GM23338 (cell line): Measurements from ENCODE around the gene SHISA6. TPM values are rescaled to one million over a fixed set of nuclear protein-coding genes. Genes with fewer than 3 reads are reported as not detected.

Experiments
- ATAC-seq: fragments of 200-7000 bp; cut with Tn5 transposase; 3 replicates; pipeline ENCODE4 v1.9.1; 2020
- DNase-seq: peaks from one replicate; pipeline ENCODE4 v3.0.0-alpha.2; 2015; ENCODE audit warnings: low spot score
- H2AFZ ChIP-seq: fragments of 200-600 bp; sonication (generic); 2 replicates; pipeline ENCODE4 v1.8.0; 2016; ENCODE audit warnings: antibody characterized with exemption, mild to moderate bottlenecking, moderate library complexity
- H3F3A ChIP-seq: fragments of 200-600 bp; sonication (generic); replicated peaks from 2 replicates; pipeline ENCODE4 v1.8.0; 2017; ENCODE audit warnings: antibody characterized with exemption, mixed run types, low read depth
- H3K27ac ChIP-seq: fragments of 200-600 bp; sonication (generic); 2 replicates; pipeline ENCODE4 v1.6.1; 2016; ENCODE audit warnings: low read depth
- H3K27me3 ChIP-seq: fragments of 200-600 bp; sonication (generic); 2 replicates; pipeline ENCODE4 v1.8.0; 2016; ENCODE audit warnings: mild to moderate bottlenecking, mixed run types, moderate library complexity; ENCODE audit not compliant: insufficient read depth
- H3K36me3 ChIP-seq: fragments of 200-600 bp; sonication (generic); 2 replicates; pipeline ENCODE4 v1.8.0; 2016; ENCODE audit warnings: mild to moderate bottlenecking; ENCODE audit not compliant: insufficient read depth
- H3K4me1 ChIP-seq: fragments of 200-600 bp; sonication (generic); 2 replicates; pipeline ENCODE4 v1.8.0; 2016; ENCODE audit warnings: mild to moderate bottlenecking, moderate library complexity; ENCODE audit not compliant: insufficient read depth
- H3K4me2 ChIP-seq: fragments of 200-600 bp; sonication (generic); 2 replicates; pipeline ENCODE4 v1.7.1; 2017; ENCODE audit warnings: mixed run types
- H3K4me3 ChIP-seq: fragments of 200-600 bp; sonication (generic); 2 replicates; pipeline ENCODE4 v1.6.1; 2016; ENCODE audit warnings: mixed run types
- H3K79me2 ChIP-seq: fragments of 200-600 bp; sonication (generic); replicated peaks from 2 replicates; pipeline ENCODE4 v1.8.0; 2017; ENCODE audit warnings: mild to moderate bottlenecking; ENCODE audit not compliant: insufficient read depth
- H3K9me2 ChIP-seq: fragments of 200-600 bp; sonication (generic); 2 replicates; pipeline ENCODE4 v1.8.0; 2017; ENCODE audit not compliant: insufficient read depth
- H4K20me1 ChIP-seq: fragments of 200-600 bp; sonication (generic); replicated peaks from 2 replicates; pipeline ENCODE4 v1.8.0; 2017; ENCODE audit warnings: mild to moderate bottlenecking; ENCODE audit not compliant: insufficient read depth
- H3K27ac Mint-ChIP-seq: 2 replicates; pipeline ENCODE4 v1.8.0; 2020; ENCODE audit warnings: inconsistent platforms, mild to moderate bottlenecking, moderate library complexity, mixed read lengths
- H3K27me3 Mint-ChIP-seq: 3 replicates; pipeline ENCODE4 v1.8.0; 2022; ENCODE audit warnings: low read depth, mild to moderate bottlenecking, moderate library complexity, mixed read lengths, inconsistent platforms; ENCODE audit not compliant: insufficient read depth, poor library complexity
- H3K36me3 Mint-ChIP-seq: 3 replicates; pipeline ENCODE4 v1.8.0; 2021; ENCODE audit warnings: low read depth, mild to moderate bottlenecking, inconsistent platforms, moderate library complexity, mixed read lengths
- H3K4me1 Mint-ChIP-seq: 3 replicates; pipeline ENCODE4 v1.8.0; 2020; ENCODE audit warnings: mild to moderate bottlenecking, inconsistent platforms, mixed read lengths
- H3K4me3 Mint-ChIP-seq: 3 replicates; pipeline ENCODE4 v1.8.0; 2021; ENCODE audit warnings: moderate library complexity, mild to moderate bottlenecking, inconsistent platforms, mixed read lengths
- H3K9me3 Mint-ChIP-seq: 3 replicates; pipeline ENCODE4 v1.8.0; 2020; ENCODE audit warnings: moderate library complexity, mild to moderate bottlenecking, inconsistent platforms, mixed read lengths
- CREB1 ChIP-seq: fragments of 250-450 bp; sonication (Bioruptor Pico); IDR thresholded peaks from 2 replicates; pipeline ENCODE4 v1.5.0; 2020; ENCODE audit warnings: low read depth, mild to moderate bottlenecking, moderate library complexity
- JUNB ChIP-seq: IDR thresholded peaks from one replicate; pipeline ENCODE4 v1.6.1; 2016; ENCODE audit warnings: antibody characterized with exemption; ENCODE audit not compliant: unreplicated experiment
- NANOG ChIP-seq: IDR thresholded peaks from 2 replicates; pipeline ENCODE4 v1.6.1; 2016; ENCODE audit warnings: antibody characterized with exemption, borderline replicate concordance
- POLR2AphosphoS5 ChIP-seq: IDR thresholded peaks from 2 replicates; pipeline ENCODE4 v1.6.1; 2016; ENCODE audit warnings: antibody characterized with exemption, low read depth
- STAT1 ChIP-seq: IDR thresholded peaks from one replicate; pipeline ENCODE4 v1.6.1; 2016; ENCODE audit warnings: antibody characterized with exemption; ENCODE audit not compliant: unreplicated experiment
- ZNF114 ChIP-seq: fragments of 250-450 bp; sonication (Bioruptor Pico); IDR thresholded peaks from 2 replicates; pipeline ENCODE4 v1.5.0; 2020; ENCODE audit warnings: mild to moderate bottlenecking, moderate library complexity
- polyA plus RNA-seq: library from polyadenylated mRNA; unstranded; fragments of >200 nt; fragmentation: Nextera tagmentation; extraction: Ambion mirVana; gene quantifications from 2 replicates; pipeline ENCODE4 v1.2.1, GENCODE V29; 2016
- total RNA-seq: library from RNA; depleted of rRNA; stranded (reverse); fragments of >200 nt; shearing (Covaris generic); gene quantifications from 2 replicates; pipeline ENCODE4 v1.2.3, GENCODE V29; 2014
- TF ChIP-seq, protein P1 (sequence below): IDR thresholded peaks from 2 replicates; pipeline ENCODE4 v1.6.1; 2016; ENCODE audit warnings: antibody characterized with exemption
- TF ChIP-seq, protein P2 (sequence below), 2 experiments: fragments of 200-600 bp in 1 of 2; sonication (generic) in 1 of 2; conservative IDR thresholded peaks; 2 replicates each; pipeline versions ENCODE4 v1.5.1 to v1.6.1; 2016 to 2017; ENCODE audit warnings: antibody characterized with exemption in 2 of 2, low read depth in 2 of 2, mild to moderate bottlenecking in 2 of 2, moderate library complexity in 1 of 2
- TF ChIP-seq, protein P3 (sequence below): IDR thresholded peaks from one replicate; pipeline ENCODE4 v1.6.1; 2018; ENCODE audit warnings: antibody characterized with exemption; ENCODE audit not compliant: unreplicated experiment

Gene SHISA6
- total and polyA plus RNA-seq, 2 experiments from 2014 or later: 0.52 TPM; not detected in 1

DNA sequence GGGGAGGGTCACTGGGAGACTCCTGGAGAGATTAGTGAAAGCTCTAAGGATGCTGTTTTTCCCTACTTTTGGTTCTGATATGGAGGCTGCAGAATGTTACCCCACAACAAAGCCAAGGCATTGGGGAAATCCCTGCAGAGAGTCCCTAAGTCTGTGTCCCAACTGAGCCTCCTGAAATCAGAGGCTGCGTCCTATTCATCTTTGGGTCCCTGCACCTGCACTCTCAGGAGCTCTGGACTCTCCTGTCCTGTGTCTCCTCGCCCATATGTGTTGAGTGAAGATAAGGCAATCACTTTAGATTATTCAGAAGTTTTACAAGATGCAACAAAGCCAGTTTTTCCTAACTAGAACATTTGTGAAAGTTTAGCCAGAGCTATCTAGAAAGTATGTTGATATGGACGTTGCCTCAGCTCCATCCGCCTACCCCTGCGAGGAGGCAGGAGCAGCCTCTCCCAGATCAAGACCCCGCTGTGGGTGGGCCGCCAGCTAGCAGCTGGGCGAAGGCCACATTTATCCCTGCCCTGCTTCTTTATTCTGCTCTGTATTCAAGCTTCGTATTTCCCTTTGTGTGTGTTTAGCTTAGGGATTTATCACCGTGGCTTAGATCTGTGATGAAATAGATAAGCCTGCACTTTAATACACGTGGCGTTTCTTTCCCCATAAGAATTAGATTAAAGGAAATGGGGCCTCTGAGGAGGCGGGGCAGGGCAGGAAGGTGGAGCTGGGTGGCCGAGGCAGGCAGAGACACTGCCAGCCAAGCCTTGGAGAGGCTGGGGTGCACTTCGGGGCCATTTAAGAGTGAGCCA lies 37.4 kb downstream of the SHISA6 start:
- Histone ChIP-seq H3K4me3 (no peak overlapping the region), H4K20me1 (no peaks in the 10 kb centered on the region), H2AFZ (no peak overlapping the region), H3K79me2 (no peaks in the 10 kb centered on the region), H3K27me3 (no peaks in the 10 kb centered on the region), H3K4me1 (no peaks in the 10 kb centered on the region), H3K4me2 (no peak overlapping the region), H3K36me3 (no peaks in the 10 kb centered on the region; the same call in 1 of the 2 replicates), H3F3A (no peaks in the 10 kb centered on the region), H3K27ac (no peak overlapping the region), H3K9me2 (no peaks in the 10 kb centered on the region)
- DNase-seq: no peak
- peaks cover 13% of the 10 kb centered on the region for H3K36me3 Mint-ChIP-seq
- H3K9me3 Mint-ChIP-seq: no peaks in the 10 kb centered on the region; the same call in 1 of the 3 replicates
- H3K4me3 Mint-ChIP-seq: no peak overlapping the region
- H3K4me1 Mint-ChIP-seq: no peaks in the 10 kb centered on the region
- H3K27ac Mint-ChIP-seq: no peak overlapping the region
- TF ChIP-seq ZNF114: no peak
- TF ChIP-seq, protein P1, sequence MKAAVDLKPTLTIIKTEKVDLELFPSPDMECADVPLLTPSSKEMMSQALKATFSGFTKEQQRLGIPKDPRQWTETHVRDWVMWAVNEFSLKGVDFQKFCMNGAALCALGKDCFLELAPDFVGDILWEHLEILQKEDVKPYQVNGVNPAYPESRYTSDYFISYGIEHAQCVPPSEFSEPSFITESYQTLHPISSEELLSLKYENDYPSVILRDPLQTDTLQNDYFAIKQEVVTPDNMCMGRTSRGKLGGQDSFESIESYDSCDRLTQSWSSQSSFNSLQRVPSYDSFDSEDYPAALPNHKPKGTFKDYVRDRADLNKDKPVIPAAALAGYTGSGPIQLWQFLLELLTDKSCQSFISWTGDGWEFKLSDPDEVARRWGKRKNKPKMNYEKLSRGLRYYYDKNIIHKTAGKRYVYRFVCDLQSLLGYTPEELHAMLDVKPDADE: no peak
- TF ChIP-seq, protein P2, sequence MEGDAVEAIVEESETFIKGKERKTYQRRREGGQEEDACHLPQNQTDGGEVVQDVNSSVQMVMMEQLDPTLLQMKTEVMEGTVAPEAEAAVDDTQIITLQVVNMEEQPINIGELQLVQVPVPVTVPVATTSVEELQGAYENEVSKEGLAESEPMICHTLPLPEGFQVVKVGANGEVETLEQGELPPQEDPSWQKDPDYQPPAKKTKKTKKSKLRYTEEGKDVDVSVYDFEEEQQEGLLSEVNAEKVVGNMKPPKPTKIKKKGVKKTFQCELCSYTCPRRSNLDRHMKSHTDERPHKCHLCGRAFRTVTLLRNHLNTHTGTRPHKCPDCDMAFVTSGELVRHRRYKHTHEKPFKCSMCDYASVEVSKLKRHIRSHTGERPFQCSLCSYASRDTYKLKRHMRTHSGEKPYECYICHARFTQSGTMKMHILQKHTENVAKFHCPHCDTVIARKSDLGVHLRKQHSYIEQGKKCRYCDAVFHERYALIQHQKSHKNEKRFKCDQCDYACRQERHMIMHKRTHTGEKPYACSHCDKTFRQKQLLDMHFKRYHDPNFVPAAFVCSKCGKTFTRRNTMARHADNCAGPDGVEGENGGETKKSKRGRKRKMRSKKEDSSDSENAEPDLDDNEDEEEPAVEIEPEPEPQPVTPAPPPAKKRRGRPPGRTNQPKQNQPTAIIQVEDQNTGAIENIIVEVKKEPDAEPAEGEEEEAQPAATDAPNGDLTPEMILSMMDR (conservative IDR thresholded peaks at IDR 0.05; ENCODE audit: low read depth in 2 of 2): no peak
- ATAC-seq: no peak
- H3K27me3 Mint-ChIP-seq: no peaks in the 10 kb centered on the region

DNA sequence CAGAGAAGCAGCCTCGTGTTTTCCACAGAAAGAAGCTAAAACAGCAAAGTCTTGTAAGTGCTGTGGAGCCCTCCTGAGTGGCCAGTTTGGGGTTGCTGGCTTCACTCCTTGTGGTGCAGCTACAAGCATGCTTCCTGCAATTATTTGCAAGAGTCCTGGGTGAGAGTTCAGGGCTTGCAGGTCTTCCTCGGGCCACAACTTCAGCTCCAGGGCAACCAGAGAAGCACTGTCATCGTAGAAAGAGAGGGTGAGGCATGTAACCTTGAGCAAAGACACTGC lies 37.9 kb downstream of the SHISA6 start:
- no peak overlapping the region for H3K4me3 ChIP-seq
- no peak overlapping the region for H3K27ac ChIP-seq
- H3K4me3 Mint-ChIP-seq: no peak overlapping the region
- no peaks in the 10 kb centered on the region for H4K20me1 ChIP-seq
- no peak for TF ChIP-seq JUNB
- H3K27ac Mint-ChIP-seq: no peak overlapping the region
- no peaks in the 10 kb centered on the region for H3K4me1 Mint-ChIP-seq
- no peak overlapping the region for H2AFZ ChIP-seq
- peaks cover 14% of the 10 kb centered on the region for H3K36me3 Mint-ChIP-seq
- H3K27me3 ChIP-seq: no peaks in the 10 kb centered on the region
- H3K36me3 ChIP-seq: no peaks in the 10 kb centered on the region; the same call in 1 of the 2 replicates
- H3K79me2 ChIP-seq: no peaks in the 10 kb centered on the region
- no peak for ATAC-seq
- H3K9me3 Mint-ChIP-seq: no peaks in the 10 kb centered on the region; the same call in 1 of the 3 replicates
- no peaks in the 10 kb centered on the region for H3K9me2 ChIP-seq
- no peaks in the 10 kb centered on the region for H3K4me1 ChIP-seq
- H3F3A ChIP-seq: no peaks in the 10 kb centered on the region
- no peaks in the 10 kb centered on the region for H3K27me3 Mint-ChIP-seq
- DNase-seq: no peak
- H3K4me2 ChIP-seq: no peak overlapping the region

DNA sequence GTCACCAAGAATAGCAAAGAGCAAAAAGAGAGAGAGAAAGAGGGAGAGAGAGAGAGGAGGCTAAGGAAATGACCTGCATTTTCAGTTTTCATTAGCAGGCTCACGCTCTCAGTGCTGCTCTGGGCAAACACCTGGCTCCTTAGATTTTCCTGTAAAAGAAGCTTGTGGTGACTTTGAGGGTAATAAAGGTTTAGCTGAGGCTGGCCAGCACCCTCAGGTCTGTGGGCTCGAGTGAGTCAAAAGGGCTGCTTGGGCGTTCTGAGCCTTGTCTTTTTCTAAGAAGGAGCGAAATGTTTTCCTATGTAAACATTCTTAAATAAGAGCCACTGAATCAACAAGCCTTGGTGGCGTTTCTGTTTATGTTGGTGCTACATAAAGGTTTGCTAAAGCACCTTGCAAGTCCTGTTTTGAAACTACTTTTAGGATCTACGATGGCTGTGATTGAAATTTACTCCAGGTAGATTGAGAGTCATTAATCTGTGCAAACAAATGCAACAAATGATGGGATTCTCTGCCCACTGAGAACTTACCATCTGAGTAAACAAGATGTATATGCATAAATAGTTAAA lies 38.8 kb downstream of the SHISA6 start:
- Histone ChIP-seq H3K9me2 (no peaks in the 10 kb centered on the region), H3K79me2 (no peaks in the 10 kb centered on the region), H2AFZ (no peak overlapping the region), H3F3A (no peaks in the 10 kb centered on the region), H3K4me3 (no peak overlapping the region), H3K27me3 (no peaks in the 10 kb centered on the region), H4K20me1 (no peaks in the 10 kb centered on the region), H3K4me1 (no peaks in the 10 kb centered on the region), H3K27ac (no peak overlapping the region), H3K36me3 (no peaks in the 10 kb centered on the region; the same call in 1 of the 2 replicates), H3K4me2 (no peak overlapping the region)
- Mint-ChIP-seq H3K4me1 (no peaks in the 10 kb centered on the region), H3K27me3 (peaks cover 1% of the 10 kb centered on the region), H3K36me3 (peaks cover 21% of the 10 kb centered on the region), H3K4me3 (no peak overlapping the region), H3K27ac (no peak overlapping the region), H3K9me3 (no peaks in the 10 kb centered on the region; the same call in 1 of the 3 replicates)
- DNase-seq (no peak), ATAC-seq (no peak)
- TF ChIP-seq, protein P3, sequence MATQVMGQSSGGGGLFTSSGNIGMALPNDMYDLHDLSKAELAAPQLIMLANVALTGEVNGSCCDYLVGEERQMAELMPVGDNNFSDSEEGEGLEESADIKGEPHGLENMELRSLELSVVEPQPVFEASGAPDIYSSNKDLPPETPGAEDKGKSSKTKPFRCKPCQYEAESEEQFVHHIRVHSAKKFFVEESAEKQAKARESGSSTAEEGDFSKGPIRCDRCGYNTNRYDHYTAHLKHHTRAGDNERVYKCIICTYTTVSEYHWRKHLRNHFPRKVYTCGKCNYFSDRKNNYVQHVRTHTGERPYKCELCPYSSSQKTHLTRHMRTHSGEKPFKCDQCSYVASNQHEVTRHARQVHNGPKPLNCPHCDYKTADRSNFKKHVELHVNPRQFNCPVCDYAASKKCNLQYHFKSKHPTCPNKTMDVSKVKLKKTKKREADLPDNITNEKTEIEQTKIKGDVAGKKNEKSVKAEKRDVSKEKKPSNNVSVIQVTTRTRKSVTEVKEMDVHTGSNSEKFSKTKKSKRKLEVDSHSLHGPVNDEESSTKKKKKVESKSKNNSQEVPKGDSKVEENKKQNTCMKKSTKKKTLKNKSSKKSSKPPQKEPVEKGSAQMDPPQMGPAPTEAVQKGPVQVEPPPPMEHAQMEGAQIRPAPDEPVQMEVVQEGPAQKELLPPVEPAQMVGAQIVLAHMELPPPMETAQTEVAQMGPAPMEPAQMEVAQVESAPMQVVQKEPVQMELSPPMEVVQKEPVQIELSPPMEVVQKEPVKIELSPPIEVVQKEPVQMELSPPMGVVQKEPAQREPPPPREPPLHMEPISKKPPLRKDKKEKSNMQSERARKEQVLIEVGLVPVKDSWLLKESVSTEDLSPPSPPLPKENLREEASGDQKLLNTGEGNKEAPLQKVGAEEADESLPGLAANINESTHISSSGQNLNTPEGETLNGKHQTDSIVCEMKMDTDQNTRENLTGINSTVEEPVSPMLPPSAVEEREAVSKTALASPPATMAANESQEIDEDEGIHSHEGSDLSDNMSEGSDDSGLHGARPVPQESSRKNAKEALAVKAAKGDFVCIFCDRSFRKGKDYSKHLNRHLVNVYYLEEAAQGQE: no peak
- TF ChIP-seq, protein P1: no peak
- TF ChIP-seq POLR2AphosphoS5: no peak
- TF ChIP-seq NANOG: no peak
- TF ChIP-seq CREB1 (CRISPR knock-in tag): no peak
- no peak for TF ChIP-seq STAT1
